ENCODE data around the gene SLC33A1.

DNA sequence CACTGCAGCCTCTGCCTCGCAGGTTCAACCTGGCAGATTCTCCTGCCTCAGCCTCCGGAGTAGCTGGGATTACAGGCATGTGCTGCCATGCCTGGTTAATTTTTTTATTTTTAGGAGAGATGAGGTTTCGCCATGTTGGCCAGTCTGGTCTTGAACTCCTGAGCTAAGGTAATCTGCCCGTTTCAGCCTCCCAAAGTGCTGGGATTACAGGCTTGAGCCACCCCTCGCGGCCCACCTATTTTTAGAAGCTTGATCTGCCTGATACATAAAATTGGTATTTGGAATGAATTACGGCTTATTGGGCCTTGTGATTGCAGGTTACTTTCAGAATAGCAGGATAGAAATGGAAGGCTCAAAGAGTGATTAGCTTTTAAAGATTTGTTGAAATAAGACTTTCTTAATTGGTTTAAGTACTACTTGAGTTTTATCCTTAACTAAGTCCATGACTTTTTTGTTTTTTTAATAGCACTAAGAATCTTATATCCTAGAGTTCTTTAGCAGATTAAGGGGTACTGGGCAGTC is 41.2 kb upstream of the SLC33A1 start:
- no peak for TF ChIP-seq FOXK2 (IDR thresholded peaks at IDR 0.05)
- no peak for TF ChIP-seq SUZ12 (IDR thresholded peaks at IDR 0.05)
- TF ChIP-seq, protein P1, sequence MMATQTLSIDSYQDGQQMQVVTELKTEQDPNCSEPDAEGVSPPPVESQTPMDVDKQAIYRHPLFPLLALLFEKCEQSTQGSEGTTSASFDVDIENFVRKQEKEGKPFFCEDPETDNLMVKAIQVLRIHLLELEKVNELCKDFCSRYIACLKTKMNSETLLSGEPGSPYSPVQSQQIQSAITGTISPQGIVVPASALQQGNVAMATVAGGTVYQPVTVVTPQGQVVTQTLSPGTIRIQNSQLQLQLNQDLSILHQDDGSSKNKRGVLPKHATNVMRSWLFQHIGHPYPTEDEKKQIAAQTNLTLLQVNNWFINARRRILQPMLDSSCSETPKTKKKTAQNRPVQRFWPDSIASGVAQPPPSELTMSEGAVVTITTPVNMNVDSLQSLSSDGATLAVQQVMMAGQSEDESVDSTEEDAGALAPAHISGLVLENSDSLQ (IDR thresholded peaks at IDR 0.05) = no peak
- no peak for TF ChIP-seq SP1 (IDR thresholded peaks at IDR 0.05)
- TF ChIP-seq L3MBTL2 (conservative IDR thresholded peaks at IDR 0.05) = no peak
- no peak for TF ChIP-seq TARDBP (IDR thresholded peaks at IDR 0.05)
- TF ChIP-seq HDGF (IDR thresholded peaks at IDR 0.05; ENCODE audit: borderline replicate concordance) = no peak
